HG03439 (cell line): ENCODE measurements around the gene KCNH2.
A peak's percentile ranks its signal among the peaks of the same experiment; 100 is the strongest.
"Not testable (repeated sequence)": the region's sequence is repeated elsewhere in the genome, so short reads cannot be mapped to it uniquely, and the experiment has no call there.

Source experiments
- ATAC-seq: cut with Tn5 transposase; IDR thresholded peaks from one replicate; pipeline ENCODE4 v1.9.1; 2021; ENCODE audit warnings: mild to moderate bottlenecking, moderate library complexity; ENCODE audit not compliant: unreplicated experiment

Gene KCNH2

GRCh38 chr7:151012031-151012692 is 34.0 kb upstream of the KCNH2 start:
- ATAC-seq: no peak

GRCh38 chr7:151011616-151012015 is 33.5 kb upstream of the KCNH2 start:
- ATAC-seq: not testable (repeated sequence)

GRCh38 chr7:151011097-151011409 is 32.9 kb upstream of the KCNH2 start:
- ATAC-seq: no peak

GRCh38 chr7:151010307-151011096 is 32.4 kb upstream of the KCNH2 start:
- no peak for ATAC-seq

- no peak for ATAC-seq
These were observed 31.9 kb upstream of the KCNH2 start for GRCh38 chr7:151010037-151010306.

GRCh38 chr7:151009327-151010036 is 31.4 kb upstream of the KCNH2 start:
- no peak for ATAC-seq

- peak; percentile 64 for ATAC-seq
These were observed 30.6 kb upstream of the KCNH2 start for GRCh38 chr7:151008511-151009323.

GRCh38 chr7:151008143-151008510 is 30.0 kb upstream of the KCNH2 start:
- ATAC-seq: no peak

- ATAC-seq: no peak
These were observed 29.4 kb upstream of the KCNH2 start for GRCh38 chr7:151007469-151007898.

GRCh38 chr7:151006590-151007300 is 28.6 kb upstream of the KCNH2 start:
- no peak for ATAC-seq

GRCh38 chr7:151005566-151005965 is 27.4 kb upstream of the KCNH2 start:
- ATAC-seq: no peak

GRCh38 chr7:151003572-151003971 is 25.5 kb upstream of the KCNH2 start:
- no peak for ATAC-seq

GRCh38 chr7:151001546-151001945 is 23.4 kb upstream of the KCNH2 start:
- ATAC-seq: no peak

GRCh38 chr7:151000897-151001495 is 22.9 kb upstream of the KCNH2 start:
- no peak for ATAC-seq

- ATAC-seq: no peak
These were observed 21.5 kb upstream of the KCNH2 start for GRCh38 chr7:150999497-151000230.

- no peak for ATAC-seq
These were observed 20.9 kb upstream of the KCNH2 start for GRCh38 chr7:150999001-150999400.

- ATAC-seq: no peak
These were observed 20.2 kb upstream of the KCNH2 start for GRCh38 chr7:150998341-150998740.

- no peak for ATAC-seq
These were observed 19.7 kb upstream of the KCNH2 start for GRCh38 chr7:150997817-150998216.

- ATAC-seq: no peak
These were observed 19.0 kb upstream of the KCNH2 start for GRCh38 chr7:150997075-150997511.
